ENCODE results near the gene SHLD2. TPM values are rescaled to one million over a fixed set of nuclear protein-coding genes. Genes with fewer than 3 reads are reported as not detected.

SHLD2 gene, protein sequence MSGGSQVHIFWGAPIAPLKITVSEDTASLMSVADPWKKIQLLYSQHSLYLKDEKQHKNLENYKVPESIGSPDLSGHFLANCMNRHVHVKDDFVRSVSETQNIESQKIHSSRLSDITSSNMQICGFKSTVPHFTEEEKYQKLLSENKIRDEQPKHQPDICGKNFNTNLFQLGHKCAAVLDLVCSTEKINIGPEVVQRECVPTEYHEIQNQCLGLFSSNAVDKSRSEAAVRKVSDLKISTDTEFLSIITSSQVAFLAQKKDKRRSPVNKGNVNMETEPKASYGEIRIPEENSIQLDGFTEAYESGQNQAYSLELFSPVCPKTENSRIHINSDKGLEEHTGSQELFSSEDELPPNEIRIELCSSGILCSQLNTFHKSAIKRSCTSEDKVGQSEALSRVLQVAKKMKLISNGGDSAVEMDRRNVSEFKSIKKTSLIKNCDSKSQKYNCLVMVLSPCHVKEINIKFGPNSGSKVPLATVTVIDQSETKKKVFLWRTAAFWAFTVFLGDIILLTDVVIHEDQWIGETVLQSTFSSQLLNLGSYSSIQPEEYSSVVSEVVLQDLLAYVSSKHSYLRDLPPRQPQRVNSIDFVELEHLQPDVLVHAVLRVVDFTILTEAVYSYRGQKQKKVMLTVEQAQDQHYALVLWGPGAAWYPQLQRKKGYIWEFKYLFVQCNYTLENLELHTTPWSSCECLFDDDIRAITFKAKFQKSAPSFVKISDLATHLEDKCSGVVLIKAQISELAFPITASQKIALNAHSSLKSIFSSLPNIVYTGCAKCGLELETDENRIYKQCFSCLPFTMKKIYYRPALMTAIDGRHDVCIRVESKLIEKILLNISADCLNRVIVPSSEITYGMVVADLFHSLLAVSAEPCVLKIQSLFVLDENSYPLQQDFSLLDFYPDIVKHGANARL
- total RNA-seq (2012; rRNA removed), result 28.4 and 29.2 TPM in 2 replicates

DNA sequence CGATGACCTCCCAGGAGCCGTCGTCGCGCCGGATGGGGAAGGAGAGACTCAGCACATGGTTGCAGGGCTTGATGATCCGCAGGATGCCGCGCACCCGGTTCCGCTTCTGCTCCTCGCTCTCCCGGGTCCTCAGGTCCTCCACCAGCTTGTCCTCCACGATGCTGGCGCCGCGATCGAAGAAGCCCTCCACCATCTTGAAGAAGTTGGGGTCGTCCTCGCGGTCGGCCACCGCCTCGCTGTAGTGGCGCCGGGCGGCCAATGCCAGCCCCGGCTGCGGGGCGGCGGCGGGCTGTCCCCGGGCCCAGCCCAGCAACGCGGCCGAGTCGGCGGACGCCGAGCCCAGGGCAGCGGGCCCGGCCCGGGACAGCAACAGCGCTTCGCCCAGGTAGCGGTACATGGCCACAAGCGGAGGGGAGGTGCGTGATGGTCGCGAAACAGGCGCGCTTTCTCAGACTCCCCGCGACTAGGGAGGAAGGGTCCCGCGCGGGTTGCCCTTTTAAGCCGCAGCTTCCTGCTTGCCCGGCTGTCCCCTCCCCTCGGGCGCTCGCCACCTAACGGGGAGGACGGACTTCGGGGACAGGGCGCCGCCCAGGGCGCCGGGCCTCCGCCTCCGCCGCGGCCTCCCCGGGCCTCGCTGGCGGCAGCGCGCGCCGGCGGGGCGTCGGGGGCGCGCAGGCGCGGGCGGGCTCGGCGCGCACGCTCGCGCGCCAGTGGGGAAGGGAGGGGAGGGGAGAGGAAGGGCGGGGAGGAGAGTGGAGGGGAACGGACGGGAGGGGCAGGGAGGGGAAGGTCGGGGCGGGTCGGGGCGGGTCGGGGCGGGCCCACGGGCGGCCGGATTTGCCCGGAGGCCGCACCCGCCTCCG is at the start of gene SHLD2, which contains the start of gene GLUD1:
Gene SHLD2 (plus strand): TSS at position 834 of the 863 bp plus-strand sequence. CDS start 56,149 bp downstream, outside the sequence.
Gene GLUD1 (minus strand): TSS at position 471 of the 863 bp plus-strand sequence. CDS start 74 bp downstream, at position 397.
- Histone ChIP-seq H3K9me3 (replicated peaks; ENCODE audit: low read length) (no peaks in the 10 kb centered on the region), H3K4me3 (ENCODE audit: low read length) (peak within 1 kb of the TSS; percentile 88), H3K27me3 (ENCODE audit: control insufficient read depth, insufficient read depth, low read length) (no peaks in the 10 kb centered on the region), H3K9ac (ENCODE audit: low read depth, low read length) (peak within 1 kb of the TSS; percentile 95), H3K4me1 (ENCODE audit: control insufficient read depth, insufficient read depth, low read length) (peaks cover 34% of the 10 kb centered on the region), H3K4me2 (ENCODE audit: low read length) (peak within 1 kb of the TSS; percentile 78), H3K36me3 (ENCODE audit: insufficient read depth, low read length) (peaks cover 16% of the 10 kb centered on the region)

DNA sequence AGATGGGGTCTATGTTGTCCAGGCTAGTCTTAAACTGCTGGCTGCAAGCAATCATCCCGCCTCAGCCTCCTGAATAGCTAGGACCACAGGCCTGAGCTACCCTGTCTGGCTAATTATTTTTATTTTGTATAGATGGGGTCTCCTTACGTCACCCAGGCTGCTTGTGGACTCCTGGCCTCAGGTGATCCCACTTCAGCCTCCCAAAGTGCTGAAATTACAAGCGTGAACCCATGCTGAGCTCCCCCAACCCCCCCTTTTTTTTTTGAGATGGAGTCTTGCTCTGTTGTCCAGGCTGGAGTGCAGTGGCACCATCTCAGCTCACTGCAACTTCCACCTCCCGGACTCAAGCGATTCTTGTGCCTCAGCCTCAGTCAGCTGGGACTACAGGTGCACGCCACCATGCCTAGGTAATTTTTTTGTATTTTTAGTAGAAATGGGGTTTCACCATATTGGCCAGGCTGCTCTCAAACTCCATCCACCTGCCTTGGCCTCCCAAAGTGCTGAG is 49.5 kb upstream of the SHLD2 start:
- Histone ChIP-seq H3K4me3 (ENCODE audit: low read length) (no peak overlapping the region), H3K4me2 (ENCODE audit: low read length) (no peak overlapping the region), H3K4me1 (ENCODE audit: control insufficient read depth, insufficient read depth, low read length) (no peaks in the 10 kb centered on the region), H3K9me3 (replicated peaks; ENCODE audit: low read length) (no peaks in the 10 kb centered on the region), H3K36me3 (ENCODE audit: insufficient read depth, low read length) (peaks cover 34% of the 10 kb centered on the region), H3K9ac (ENCODE audit: low read depth, low read length) (no peak overlapping the region), H3K27me3 (ENCODE audit: control insufficient read depth, insufficient read depth, low read length) (no peaks in the 10 kb centered on the region)

DNA sequence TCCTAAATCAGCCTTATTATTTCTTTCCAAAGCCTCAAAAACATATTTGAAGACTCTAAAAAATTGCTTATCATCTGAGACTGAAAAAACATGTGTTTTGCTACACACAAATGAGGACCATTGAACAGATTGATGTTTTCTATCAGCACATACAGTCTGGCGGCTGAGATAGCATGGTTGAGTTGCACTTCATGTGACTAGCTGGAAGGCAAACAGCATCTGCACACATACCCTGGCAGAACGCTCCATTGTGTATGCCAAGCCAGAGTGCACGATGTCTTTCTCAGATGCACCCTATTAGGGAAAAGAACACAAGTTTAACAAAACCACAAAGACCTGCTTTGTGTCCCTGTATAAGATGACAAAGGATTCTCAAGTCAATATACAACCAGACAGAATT is 41.9 kb upstream of the SHLD2 start:
- Histone ChIP-seq H3K4me2 (ENCODE audit: low read length) (no peak overlapping the region), H3K4me1 (ENCODE audit: control insufficient read depth, insufficient read depth, low read length) (peaks cover 13% of the 10 kb centered on the region), H3K27me3 (ENCODE audit: control insufficient read depth, insufficient read depth, low read length) (no peaks in the 10 kb centered on the region), H3K4me3 (ENCODE audit: low read length) (no peak overlapping the region), H3K9ac (ENCODE audit: low read depth, low read length) (no peak overlapping the region), H3K36me3 (ENCODE audit: insufficient read depth, low read length) (peaks cover 77% of the 10 kb centered on the region), H3K9me3 (replicated peaks; ENCODE audit: low read length) (no peaks in the 10 kb centered on the region)

DNA sequence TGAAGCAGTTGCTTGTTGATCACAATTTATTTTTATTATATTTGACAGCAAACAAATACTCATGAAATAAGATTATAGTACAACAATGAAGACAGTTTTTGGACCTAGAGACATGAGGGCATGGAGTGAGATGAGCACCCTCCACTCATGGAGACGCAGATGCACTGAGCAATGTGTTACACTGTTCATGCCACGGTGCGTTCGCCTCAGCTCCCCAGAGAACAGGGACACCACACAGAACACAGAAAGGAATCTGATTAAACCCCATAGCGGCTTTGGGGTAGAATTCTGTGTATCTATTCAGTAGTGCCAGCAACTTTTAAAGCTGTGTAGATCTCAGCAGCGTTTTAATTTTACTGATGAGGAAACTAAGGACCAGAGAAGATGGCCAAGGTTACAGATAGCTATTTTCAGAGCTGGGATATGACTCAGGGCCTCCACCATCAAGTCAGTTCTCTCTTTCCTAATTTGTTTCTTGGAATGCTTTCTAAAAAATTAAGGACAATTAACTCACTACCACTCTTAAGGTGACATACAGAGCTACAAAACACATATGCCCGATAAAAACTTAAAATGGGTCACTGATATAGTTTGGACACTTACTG is 41.3 kb upstream of the SHLD2 start:
- Histone ChIP-seq H3K4me2 (ENCODE audit: low read length) (no peak overlapping the region), H3K4me1 (ENCODE audit: control insufficient read depth, insufficient read depth, low read length) (peaks cover 13% of the 10 kb centered on the region), H3K4me3 (ENCODE audit: low read length) (no peak overlapping the region), H3K27me3 (ENCODE audit: control insufficient read depth, insufficient read depth, low read length) (no peaks in the 10 kb centered on the region), H3K36me3 (ENCODE audit: insufficient read depth, low read length) (peaks cover 80% of the 10 kb centered on the region), H3K9ac (ENCODE audit: low read depth, low read length) (no peak overlapping the region), H3K9me3 (replicated peaks; ENCODE audit: low read length) (no peaks in the 10 kb centered on the region)

DNA sequence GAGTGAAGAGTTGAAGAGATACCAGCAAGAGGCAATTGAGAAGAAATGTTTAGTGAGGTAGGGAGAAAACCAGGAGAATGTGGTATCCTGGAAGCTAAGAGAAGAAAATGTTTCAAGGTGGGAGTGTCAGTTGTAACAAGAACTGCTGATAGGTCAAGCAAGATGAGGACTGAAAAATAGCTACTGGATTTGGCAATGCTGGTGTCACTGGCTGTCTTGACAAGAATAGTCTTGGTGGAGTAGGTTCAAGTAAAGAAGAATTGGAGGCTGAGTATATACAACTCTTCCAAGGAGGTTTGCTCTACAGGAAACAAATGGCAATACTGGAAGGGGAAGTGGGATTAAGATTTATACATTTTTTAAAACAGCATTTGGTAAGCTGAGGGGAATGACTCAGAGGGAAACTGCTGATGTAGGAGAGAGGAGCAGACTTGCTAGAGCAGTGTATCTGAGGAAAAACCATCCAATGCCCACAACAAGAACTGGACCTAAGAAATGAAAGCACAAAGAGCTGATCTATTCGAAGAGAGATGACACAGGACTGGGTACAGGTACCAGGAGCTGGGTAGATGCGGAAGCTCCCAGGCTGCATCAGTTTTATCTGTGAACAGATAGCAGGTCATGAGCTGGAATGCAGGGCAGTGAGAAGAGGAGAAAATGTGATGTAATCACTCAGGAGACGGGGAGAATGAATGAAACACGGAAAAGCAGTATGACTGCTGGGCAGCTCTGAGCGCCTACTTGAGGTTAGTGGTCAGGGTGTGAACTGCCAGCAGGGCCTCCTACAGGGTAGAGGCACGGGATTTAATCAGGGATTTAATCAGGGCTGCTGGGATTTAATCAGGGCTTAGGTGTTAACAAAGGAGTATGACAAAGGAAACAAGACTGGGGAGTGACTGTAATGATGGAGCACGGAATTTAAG is 40.4 kb upstream of the SHLD2 start:
- no peak overlapping the region for H3K9ac ChIP-seq (ENCODE audit: low read depth, low read length)
- H3K4me2 ChIP-seq (ENCODE audit: low read length), result no peak overlapping the region
- no peaks in the 10 kb centered on the region for H3K9me3 ChIP-seq (replicated peaks; ENCODE audit: low read length)
- H3K4me3 ChIP-seq (ENCODE audit: low read length), result no peak overlapping the region
- peaks cover 83% of the 10 kb centered on the region for H3K36me3 ChIP-seq (ENCODE audit: insufficient read depth, low read length)
- H3K4me1 ChIP-seq (ENCODE audit: control insufficient read depth, insufficient read depth, low read length), result peaks cover 13% of the 10 kb centered on the region
- no peaks in the 10 kb centered on the region for H3K27me3 ChIP-seq (ENCODE audit: control insufficient read depth, insufficient read depth, low read length)

DNA sequence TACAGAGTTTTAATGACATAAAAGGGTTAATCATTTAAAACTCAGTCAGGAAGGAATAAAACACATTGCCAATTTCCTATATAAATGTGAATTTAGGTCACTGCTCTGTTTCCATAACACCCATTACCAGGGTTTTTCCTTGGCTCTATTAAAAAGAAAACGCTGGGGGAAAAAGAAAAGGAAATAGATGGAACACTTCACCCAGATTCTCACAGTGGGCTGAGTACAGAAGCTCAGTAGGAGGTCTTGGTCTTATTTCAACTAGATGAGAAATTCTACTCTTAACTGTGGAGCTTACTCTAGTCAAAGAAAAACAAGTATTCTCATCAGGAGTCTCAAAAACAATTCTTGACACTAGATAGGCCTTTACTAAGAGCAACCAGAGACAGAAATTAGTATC is 36.8 kb upstream of the SHLD2 start:
- H3K9ac ChIP-seq (ENCODE audit: low read depth, low read length), result no peak overlapping the region

DNA sequence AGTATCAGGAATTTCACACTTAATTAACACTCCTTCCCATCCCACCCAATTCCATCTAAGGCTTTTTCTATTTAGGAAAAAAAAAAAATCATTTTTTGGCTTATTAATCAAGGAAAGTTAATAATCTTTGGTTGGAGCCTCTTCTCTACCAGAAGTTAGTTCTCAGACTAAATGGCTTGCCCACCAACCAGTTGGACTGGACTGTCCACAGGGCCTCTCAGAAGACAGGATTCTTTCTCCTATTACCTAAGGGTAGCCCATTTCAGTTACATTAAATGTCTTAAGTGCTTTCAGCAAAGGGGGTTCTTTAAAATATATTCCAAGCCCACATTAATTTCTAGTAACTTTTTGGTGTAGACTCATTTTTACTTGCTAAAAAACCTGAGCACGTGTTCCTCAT is 35.6 kb upstream of the SHLD2 start:
- Histone ChIP-seq H3K9me3 (replicated peaks; ENCODE audit: low read length) (no peaks in the 10 kb centered on the region), H3K9ac (ENCODE audit: low read depth, low read length) (no peak overlapping the region), H3K4me3 (ENCODE audit: low read length) (no peak overlapping the region), H3K4me2 (ENCODE audit: low read length) (no peak overlapping the region), H3K36me3 (ENCODE audit: insufficient read depth, low read length) (peaks cover 70% of the 10 kb centered on the region), H3K27me3 (ENCODE audit: control insufficient read depth, insufficient read depth, low read length) (no peaks in the 10 kb centered on the region), H3K4me1 (ENCODE audit: control insufficient read depth, insufficient read depth, low read length) (peaks cover 11% of the 10 kb centered on the region)

More for the DNA sequence above, 36.8 kb upstream of the SHLD2 start:
- H3K4me2 ChIP-seq (ENCODE audit: low read length), result no peak overlapping the region
- H3K27me3 ChIP-seq (ENCODE audit: control insufficient read depth, insufficient read depth, low read length), result no peaks in the 10 kb centered on the region
- H3K36me3 ChIP-seq (ENCODE audit: insufficient read depth, low read length), result peaks cover 76% of the 10 kb centered on the region
- peaks cover 13% of the 10 kb centered on the region for H3K4me1 ChIP-seq (ENCODE audit: control insufficient read depth, insufficient read depth, low read length)
- H3K4me3 ChIP-seq (ENCODE audit: low read length), result no peak overlapping the region
- H3K9me3 ChIP-seq (replicated peaks; ENCODE audit: low read length), result no peaks in the 10 kb centered on the region

DNA sequence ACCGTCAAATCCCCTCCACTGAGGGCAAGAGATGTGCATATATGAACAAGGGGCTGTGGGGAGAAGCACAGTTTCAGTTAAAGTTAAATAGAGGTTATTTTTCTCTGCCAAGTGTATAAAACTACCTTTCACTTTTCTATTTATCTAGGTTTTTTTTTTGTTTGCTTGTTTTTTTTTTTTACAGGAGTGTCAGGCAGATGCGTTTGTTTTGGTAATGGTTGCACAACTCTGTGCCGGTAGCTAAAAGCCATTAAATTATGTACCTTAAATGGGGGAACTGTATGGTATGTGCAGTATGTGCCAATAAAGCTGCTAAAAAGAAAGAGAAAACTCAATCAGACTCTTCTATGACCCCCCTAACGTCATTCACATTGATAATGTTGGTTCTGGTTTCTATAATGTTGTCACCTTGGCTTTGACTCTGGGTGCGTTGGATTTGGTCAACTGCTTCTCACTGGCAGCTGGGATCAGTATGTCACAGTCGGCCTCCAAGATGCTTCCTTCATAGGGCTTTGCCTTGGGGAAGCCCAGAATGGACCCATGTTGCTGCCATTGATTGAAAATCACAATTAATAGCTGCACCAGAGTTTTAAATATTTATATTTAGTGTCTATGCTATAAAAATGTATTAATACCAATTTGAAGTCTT is 34.6 kb upstream of the SHLD2 start:
- peaks cover 66% of the 10 kb centered on the region for H3K36me3 ChIP-seq (ENCODE audit: insufficient read depth, low read length)
- no peaks in the 10 kb centered on the region for H3K27me3 ChIP-seq (ENCODE audit: control insufficient read depth, insufficient read depth, low read length)
- no peak overlapping the region for H3K4me2 ChIP-seq (ENCODE audit: low read length)
- no peak overlapping the region for H3K4me3 ChIP-seq (ENCODE audit: low read length)
- H3K4me1 ChIP-seq (ENCODE audit: control insufficient read depth, insufficient read depth, low read length), result peaks cover 1% of the 10 kb centered on the region
- no peak overlapping the region for H3K9ac ChIP-seq (ENCODE audit: low read depth, low read length)
- no peaks in the 10 kb centered on the region for H3K9me3 ChIP-seq (replicated peaks; ENCODE audit: low read length)

DNA sequence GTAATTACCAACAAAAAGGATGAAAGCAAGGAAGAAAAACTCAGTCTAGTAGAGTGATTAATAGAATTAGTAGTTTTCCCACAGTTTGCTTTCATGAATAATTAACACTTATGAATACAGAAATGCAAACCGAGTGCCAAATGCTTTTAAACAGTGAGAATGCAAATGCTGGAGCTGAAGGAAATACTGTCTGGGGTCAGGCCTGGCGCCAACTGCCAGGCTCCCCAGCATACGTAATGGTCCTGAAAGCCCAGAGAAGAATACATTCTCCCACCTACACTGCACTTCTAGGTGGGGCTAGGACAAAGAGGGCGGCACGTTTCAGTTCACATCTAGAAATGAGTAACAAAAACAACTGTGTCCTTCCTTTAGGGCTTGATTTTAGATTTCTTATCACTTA is 30.4 kb upstream of the SHLD2 start:
- peaks cover 77% of the 10 kb centered on the region for H3K36me3 ChIP-seq (ENCODE audit: insufficient read depth, low read length)

More for the DNA sequence above, 30.4 kb upstream of the SHLD2 start:
- Histone ChIP-seq H3K4me2 (ENCODE audit: low read length) (no peak overlapping the region), H3K9ac (ENCODE audit: low read depth, low read length) (no peak overlapping the region), H3K27me3 (ENCODE audit: control insufficient read depth, insufficient read depth, low read length) (no peaks in the 10 kb centered on the region), H3K4me1 (ENCODE audit: control insufficient read depth, insufficient read depth, low read length) (no peaks in the 10 kb centered on the region), H3K4me3 (ENCODE audit: low read length) (no peak overlapping the region), H3K9me3 (replicated peaks; ENCODE audit: low read length) (no peaks in the 10 kb centered on the region)

Data from skeletal muscle satellite cell (primary cell).